Mucosa of rectum (tissue), 2 donors: ENCODE results near the gene CPNE4.

Experiments used
- H3K27ac ChIP-seq, 2 donors: one replicate each; pipeline ENCODE4 v1.7.0; 2013; ENCODE audit warnings: inconsistent platforms in 2 of 2, low read depth in 2 of 2, low read length in 2 of 2
- H3K27me3 ChIP-seq, 2 donors: one replicate each; pipeline ENCODE4 v1.7.0; 2013; ENCODE audit warnings: low read length in 2 of 2; ENCODE audit not compliant: control insufficient read depth in 2 of 2, insufficient read depth in 2 of 2
- H3K36me3 ChIP-seq, 2 donors: one replicate each; pipeline ENCODE4 v1.7.0; 2013; ENCODE audit warnings: low read length in 2 of 2; ENCODE audit not compliant: control insufficient read depth in 2 of 2, insufficient read depth in 2 of 2
- H3K4me1 ChIP-seq, 2 donors: one replicate each; pipeline ENCODE4 v1.7.0; 2013; ENCODE audit warnings: low read length in 2 of 2, mild to moderate bottlenecking in 1 of 2; ENCODE audit not compliant: control insufficient read depth in 2 of 2, insufficient read depth in 2 of 2
- H3K4me3 ChIP-seq, 2 donors: one replicate each; pipeline ENCODE4 v1.7.0; 2013; ENCODE audit warnings: low read length in 2 of 2
- H3K9ac ChIP-seq, 2 donors: one replicate each; pipeline ENCODE4 v1.7.0; 2013; ENCODE audit warnings: low read length in 2 of 2, low read depth in 1 of 2, mild to moderate bottlenecking in 1 of 2
- H3K9me3 ChIP-seq, 2 donors: one replicate each; pipeline ENCODE4 v1.7.0; 2013; ENCODE audit warnings: low read length in 2 of 2; ENCODE audit not compliant: control insufficient read depth in 2 of 2
- donor health status: healthy.
- donor health status: Normal muscosa, but diverticular disease.

CPNE4 gene

DNA sequence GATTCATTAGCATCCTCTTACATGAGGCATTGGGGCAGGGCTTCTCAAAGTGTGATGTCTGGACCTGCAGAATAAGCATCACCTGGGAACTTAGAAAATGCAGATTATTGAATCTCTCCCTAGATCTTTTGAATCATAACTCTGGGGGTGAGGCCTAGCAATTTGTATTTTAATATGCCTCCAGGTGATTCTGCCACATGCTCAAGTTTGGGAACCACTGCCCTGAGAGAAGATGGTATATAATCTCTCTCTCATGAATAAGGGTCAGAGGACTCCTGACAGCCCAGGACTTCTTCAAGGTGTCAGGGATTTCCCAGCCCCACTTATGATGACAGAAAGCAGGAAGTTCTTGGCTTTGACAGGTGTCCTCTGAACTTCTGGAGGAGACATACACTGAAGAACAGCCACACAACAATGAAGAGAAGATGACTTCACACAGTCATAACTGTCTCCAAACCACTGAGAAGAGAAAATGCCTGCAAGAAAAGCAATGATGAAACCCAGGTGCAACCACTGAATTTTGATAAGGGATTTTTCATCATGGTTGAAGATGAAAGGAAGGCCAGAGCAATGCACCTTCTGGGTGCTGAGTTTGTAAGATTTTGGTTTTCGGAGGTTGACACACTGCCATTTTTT lies 320.1 kb downstream of the CPNE4 start:
- Histone ChIP-seq H3K36me3 (no peaks in the 10 kb centered on the region), H3K9ac (no peak overlapping the region), H3K4me3 (no peak overlapping the region), H3K9me3 (no peaks in the 10 kb centered on the region), H3K4me1 (no peaks in the 10 kb centered on the region), H3K27ac (no peak overlapping the region), H3K27me3 (no peaks in the 10 kb centered on the region)

DNA sequence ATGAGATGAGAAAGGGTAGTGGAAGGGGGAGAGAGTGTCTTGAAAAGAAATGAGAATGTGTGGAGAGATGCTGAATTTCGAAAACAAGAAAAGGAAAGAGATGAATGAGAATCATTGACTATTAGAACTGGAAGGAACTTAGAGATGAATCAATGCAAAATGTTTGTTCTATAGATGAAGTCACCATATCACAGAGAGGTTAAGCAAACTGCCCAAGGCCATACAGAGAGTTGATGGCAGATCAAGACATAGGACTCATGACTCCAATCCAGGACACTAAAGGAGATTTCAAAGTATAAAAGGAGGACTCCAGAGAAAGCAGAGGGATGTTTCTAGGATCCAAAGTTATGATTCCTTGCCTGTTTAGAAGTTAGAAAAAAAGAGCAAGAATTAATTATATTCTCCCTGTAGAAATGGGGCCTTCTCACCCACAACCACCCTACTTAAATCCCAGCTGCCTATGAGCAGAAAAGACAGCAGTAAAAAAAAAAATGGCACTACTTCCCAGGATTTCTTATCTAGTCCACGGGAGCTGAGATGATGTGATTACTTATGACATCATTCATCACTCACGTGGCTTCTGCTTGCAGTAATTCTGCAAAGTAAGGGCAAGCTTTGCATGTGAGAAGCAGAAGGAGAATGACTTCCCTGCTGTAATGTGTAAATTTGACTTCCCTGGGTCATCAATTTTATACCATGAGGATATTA lies 321.2 kb downstream of the CPNE4 start:
- no peak overlapping the region for H3K27ac ChIP-seq
- H3K27me3 ChIP-seq = no peaks in the 10 kb centered on the region

GRCh38 chr3:131712662-131713061 lies 322.2 kb downstream of the CPNE4 start:
- H3K9ac ChIP-seq = no peak overlapping the region
- H3K27ac ChIP-seq = no peak overlapping the region
- H3K36me3 ChIP-seq = no peaks in the 10 kb centered on the region
- no peaks in the 10 kb centered on the region for H3K4me1 ChIP-seq
- H3K9me3 ChIP-seq = no peaks in the 10 kb centered on the region
- no peaks in the 10 kb centered on the region for H3K27me3 ChIP-seq
- no peak overlapping the region for H3K4me3 ChIP-seq

More for the DNA sequence above, 321.2 kb downstream of the CPNE4 start:
- no peaks in the 10 kb centered on the region for H3K9me3 ChIP-seq
- no peak overlapping the region for H3K9ac ChIP-seq
- no peaks in the 10 kb centered on the region for H3K4me1 ChIP-seq
- H3K4me3 ChIP-seq = no peak overlapping the region
- no peaks in the 10 kb centered on the region for H3K36me3 ChIP-seq

DNA sequence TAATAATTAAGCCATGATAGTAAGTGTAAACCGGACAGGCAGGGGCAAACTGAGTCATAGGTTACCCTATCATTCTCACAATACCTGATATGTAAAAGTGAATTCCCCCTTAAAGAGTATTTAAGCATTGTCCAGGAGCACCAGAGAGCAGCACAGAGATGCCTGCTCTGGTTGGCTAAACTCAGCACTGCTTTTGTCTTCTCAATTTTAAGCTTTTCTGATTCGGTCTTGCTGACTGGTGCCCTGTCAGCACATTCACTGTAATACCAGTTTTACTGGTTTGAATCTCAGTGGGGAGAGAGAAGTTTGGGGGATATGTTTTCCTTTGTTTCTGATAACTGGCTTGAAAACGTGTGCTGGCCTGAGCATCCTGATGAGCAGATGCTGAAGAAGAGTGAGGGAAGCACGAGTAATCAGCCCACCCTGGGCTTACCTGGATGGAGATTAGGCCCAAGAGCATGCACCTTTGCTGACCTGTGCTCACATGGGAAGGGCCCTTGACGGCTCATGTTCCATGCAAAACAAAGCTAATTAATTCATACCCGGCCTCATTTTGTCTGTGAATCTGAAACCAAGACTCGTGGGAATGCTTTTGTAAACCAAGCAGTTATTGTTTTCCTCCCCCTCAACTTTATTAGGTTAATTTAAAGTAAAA lies 323.6 kb downstream of the CPNE4 start:
- H3K9ac ChIP-seq = no peak overlapping the region
- H3K9me3 ChIP-seq = no peaks in the 10 kb centered on the region
- H3K4me1 ChIP-seq = no peaks in the 10 kb centered on the region
- no peak overlapping the region for H3K4me3 ChIP-seq
- H3K27me3 ChIP-seq = no peaks in the 10 kb centered on the region
- H3K27ac ChIP-seq = no peak overlapping the region
- H3K36me3 ChIP-seq = no peaks in the 10 kb centered on the region

DNA sequence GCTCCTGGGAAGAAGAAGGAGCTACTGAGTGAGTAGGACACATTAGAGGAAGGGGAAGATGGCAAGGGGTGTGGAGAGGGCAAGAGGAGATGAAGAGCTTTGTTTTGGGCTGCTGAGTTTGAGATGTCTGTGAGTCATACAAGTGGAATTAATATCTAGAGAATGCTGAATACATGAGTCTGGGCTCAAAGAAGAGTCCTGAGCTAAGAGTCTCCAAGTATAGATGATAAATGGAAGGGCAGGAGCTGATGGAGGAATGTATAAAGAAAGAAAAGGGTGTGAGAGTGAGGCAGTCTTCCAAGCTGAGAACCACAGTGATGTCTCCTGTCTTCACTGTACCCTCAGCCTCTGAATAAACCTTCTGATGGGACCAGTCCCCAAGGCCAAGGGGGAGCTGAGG lies 326.6 kb downstream of the CPNE4 start:
- no peak overlapping the region for H3K9ac ChIP-seq
- H3K9me3 ChIP-seq = no peaks in the 10 kb centered on the region
- H3K27ac ChIP-seq = no peak overlapping the region
- no peaks in the 10 kb centered on the region for H3K4me1 ChIP-seq
- H3K27me3 ChIP-seq = no peaks in the 10 kb centered on the region
- H3K4me3 ChIP-seq = no peak overlapping the region
- no peaks in the 10 kb centered on the region for H3K36me3 ChIP-seq

- no peak overlapping the region for H3K4me3 ChIP-seq
- no peak overlapping the region for H3K9ac ChIP-seq
- no peaks in the 10 kb centered on the region for H3K9me3 ChIP-seq
- no peak overlapping the region for H3K27ac ChIP-seq
- H3K27me3 ChIP-seq = no peaks in the 10 kb centered on the region
- no peaks in the 10 kb centered on the region for H3K4me1 ChIP-seq
- H3K36me3 ChIP-seq = no peaks in the 10 kb centered on the region
Observed at GRCh38 chr3:131705558-131706051, 329.2 kb downstream of the CPNE4 start.

DNA sequence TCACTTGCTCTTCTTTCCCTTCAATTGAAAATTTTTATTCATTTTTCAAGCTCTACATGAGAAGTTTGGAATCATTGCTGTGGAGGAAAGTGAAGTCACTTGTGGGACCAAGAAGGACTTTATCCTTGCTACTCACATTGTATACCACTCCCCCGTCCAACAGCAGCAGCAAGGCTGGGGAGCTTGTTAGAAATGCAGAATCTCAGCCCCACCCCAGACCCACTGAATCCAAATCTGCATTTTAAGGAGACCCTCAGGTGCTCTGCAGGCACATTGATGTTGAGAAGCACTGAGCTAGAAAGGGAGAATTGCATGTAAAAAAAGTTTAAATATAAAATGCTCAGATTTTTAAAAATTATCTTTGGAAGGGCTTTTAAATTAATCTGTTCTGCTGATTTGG lies 329.7 kb downstream of the CPNE4 start:
- Histone ChIP-seq H3K9me3 (no peaks in the 10 kb centered on the region), H3K9ac (no peak overlapping the region), H3K4me3 (no peak overlapping the region), H3K27ac (no peak overlapping the region), H3K36me3 (no peaks in the 10 kb centered on the region), H3K4me1 (no peaks in the 10 kb centered on the region), H3K27me3 (no peaks in the 10 kb centered on the region)

DNA sequence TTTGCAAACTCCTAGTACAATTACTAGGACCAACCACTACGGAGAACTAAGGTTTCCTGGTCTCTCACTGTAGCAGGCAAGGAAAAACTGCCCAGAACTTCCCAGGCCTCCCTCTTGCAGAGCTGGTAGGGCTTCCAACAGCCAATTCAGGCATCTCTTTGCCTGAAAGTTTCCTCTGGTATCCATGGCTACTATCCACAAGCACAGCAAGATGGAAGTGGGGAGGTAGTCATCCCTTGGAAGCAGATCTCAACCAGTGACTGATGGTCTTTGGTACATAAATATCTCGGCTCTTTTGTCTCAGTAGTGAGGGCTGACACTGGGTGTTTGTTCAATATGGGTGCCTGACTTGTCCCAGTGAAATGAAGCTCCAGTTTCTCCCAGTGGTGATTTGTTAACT lies 330.7 kb downstream of the CPNE4 start:
- H3K9ac ChIP-seq = no peak overlapping the region
- H3K27me3 ChIP-seq = no peaks in the 10 kb centered on the region
- H3K9me3 ChIP-seq = no peaks in the 10 kb centered on the region
- H3K27ac ChIP-seq = no peak overlapping the region
- no peaks in the 10 kb centered on the region for H3K36me3 ChIP-seq
- no peaks in the 10 kb centered on the region for H3K4me1 ChIP-seq
- no peak overlapping the region for H3K4me3 ChIP-seq

GRCh38 chr3:131702146-131702545 lies 332.7 kb downstream of the CPNE4 start:
- Histone ChIP-seq H3K9ac (no peak overlapping the region), H3K9me3 (no peaks in the 10 kb centered on the region), H3K4me3 (no peak overlapping the region), H3K36me3 (no peaks in the 10 kb centered on the region), H3K4me1 (no peaks in the 10 kb centered on the region), H3K27ac (no peak overlapping the region), H3K27me3 (no peaks in the 10 kb centered on the region)

DNA sequence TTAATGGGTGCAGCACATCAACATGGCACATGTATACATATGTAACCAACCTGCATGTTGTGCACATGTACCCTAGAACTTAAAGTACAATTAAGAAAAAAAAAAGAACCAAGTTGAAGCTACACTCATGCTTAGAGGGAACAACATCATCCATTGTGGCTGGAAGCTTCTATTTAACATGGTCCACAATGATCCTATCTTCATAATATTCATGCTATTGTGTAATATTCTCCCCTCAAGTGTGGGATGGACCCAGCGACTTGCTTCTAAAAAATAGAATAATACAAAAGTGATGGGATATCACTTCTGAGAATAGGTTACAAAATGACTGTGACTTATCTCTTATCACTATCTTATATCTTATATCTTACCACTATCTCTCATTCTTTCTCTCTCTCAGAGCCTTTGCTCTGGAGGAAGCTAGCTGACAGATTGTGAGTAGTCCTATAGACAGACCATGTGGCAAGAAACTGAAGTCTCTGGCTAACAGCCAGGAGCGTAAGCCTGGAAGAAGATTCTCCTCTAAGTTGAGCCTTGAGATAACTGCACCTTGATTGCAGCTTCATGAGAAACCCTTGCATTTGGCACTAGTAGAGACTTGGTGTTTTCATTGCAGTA lies 333.6 kb downstream of the CPNE4 start:
- no peak overlapping the region for H3K4me3 ChIP-seq

More for the DNA sequence above, 333.6 kb downstream of the CPNE4 start:
- Histone ChIP-seq H3K27ac (no peak overlapping the region), H3K4me1 (no peaks in the 10 kb centered on the region), H3K27me3 (no peaks in the 10 kb centered on the region), H3K36me3 (no peaks in the 10 kb centered on the region), H3K9me3 (no peaks in the 10 kb centered on the region), H3K9ac (no peak overlapping the region)
